SK-N-SH (cell line): Measurements from ENCODE around the gene FNDC11. TPM values are rescaled to one million over a fixed set of nuclear protein-coding genes. Genes with fewer than 3 reads are reported as not detected.

Experiments used
- CTCF ChIA-PET: fragments of 300-600, 350-600 bp; formaldehyde crosslinking; extraction: SDS; loops from one replicate; lab custom pipeline; 2021; lab: Yijun Ruan, JAX
- POLR2A ChIA-PET: fragments of 350-600 bp; sonication (Branson Sonifier 250); formaldehyde crosslinking; extraction: SDS; loops from one replicate; lab custom pipeline; 2020; ENCODE audit warnings: antibody characterized with exemption, inconsistent platforms; lab: Yijun Ruan, JAX
- DNase-seq: peaks from one replicate; pipeline ENCODE4 v3.0.0; 2012
- H2AFZ ChIP-seq: fragments of 200-600 bp; sonication (generic); 2 replicates; pipeline ENCODE4 v1.8.1; 2016; ENCODE audit warnings: antibody characterized with exemption, mild to moderate bottlenecking, low read depth
- H3F3A ChIP-seq: fragments of 200-600 bp; sonication (generic); replicated peaks from 2 replicates; pipeline ENCODE3; 2016; ENCODE audit warnings: antibody characterized with exemption, mild to moderate bottlenecking; ENCODE audit not compliant: insufficient read depth
- H3K27ac ChIP-seq, 2 experiments: fragments of 200-500 bp in 1 of 2; fragments of 200-600 bp in 1 of 2; sonication (Bioruptor generic) in 1 of 2; sonication (generic), shearing (Covaris generic) in 1 of 2; 2 replicates each; pipeline versions ENCODE4 v1.5.1 to v1.6.1; 2014 to 2016; ENCODE audit warnings: low read depth in 2 of 2, inconsistent platforms in 1 of 2, low read length in 1 of 2, mild to moderate bottlenecking in 1 of 2, mixed read lengths in 1 of 2
- H3K27me3 ChIP-seq: fragments of 200-600 bp; sonication (generic), shearing (Covaris generic); 2 replicates; pipeline ENCODE4 v1.6.1; 2016; ENCODE audit warnings: mixed run types; ENCODE audit not compliant: insufficient read depth
- H3K36me3 ChIP-seq, 2 experiments: fragments of 200-500 bp in 1 of 2; fragments of 200-600 bp in 1 of 2; sonication (Bioruptor generic) in 1 of 2; sonication (generic) in 1 of 2; replicated peaks in 1 of 2; 2 replicates each; pipeline versions ENCODE3 to v1.5.1; 2014 to 2016; ENCODE audit warnings: low read length in 1 of 2, mild to moderate bottlenecking in 1 of 2; ENCODE audit not compliant: insufficient read depth in 2 of 2, control insufficient read depth in 1 of 2
- H3K4me1 ChIP-seq, 2 experiments: fragments of 200-500 bp in 1 of 2; fragments of 200-600 bp in 1 of 2; sonication (Bioruptor generic) in 1 of 2; sonication (generic), shearing (Covaris generic) in 1 of 2; 2 replicates each; pipeline versions ENCODE4 v1.5.1 to v1.6.1; 2014 to 2016; ENCODE audit warnings: low read depth in 1 of 2, low read length in 1 of 2, mixed run types in 1 of 2; ENCODE audit not compliant: insufficient read depth in 2 of 2, control insufficient read depth in 1 of 2
- H3K4me2 ChIP-seq: fragments of 200-600 bp; sonication (generic), shearing (Covaris generic); 2 replicates; pipeline ENCODE4 v1.6.1; 2017; ENCODE audit warnings: mixed run types
- H3K4me3 ChIP-seq, 2 experiments: fragments of 200-500 bp in 1 of 2; fragments of 200-600 bp in 1 of 2; sonication (Bioruptor generic) in 1 of 2; sonication (generic), shearing (Covaris generic) in 1 of 2; 2 replicates each; pipeline versions ENCODE4 v1.5.1 to v1.8.1; 2014 to 2016; ENCODE audit warnings: low read depth in 2 of 2, inconsistent platforms in 1 of 2, low read length in 1 of 2, mild to moderate bottlenecking in 1 of 2, mixed read lengths in 1 of 2, moderate library complexity in 1 of 2
- H3K79me2 ChIP-seq: fragments of 200-600 bp; sonication (generic); 2 replicates; pipeline ENCODE4 v1.8.1; 2017; ENCODE audit warnings: mild to moderate bottlenecking; ENCODE audit not compliant: insufficient read depth
- H3K9ac ChIP-seq: fragments of 200-600 bp; sonication (generic); 2 replicates; pipeline ENCODE4 v1.6.1; 2017; ENCODE audit warnings: mixed run types
- H3K9me2 ChIP-seq: fragments of 200-600 bp; sonication (generic); 2 replicates; pipeline ENCODE4 v1.6.1; 2017; ENCODE audit warnings: mixed run types
- H3K9me3 ChIP-seq: fragments of 200-600 bp; sonication (generic); 2 replicates; pipeline ENCODE4 v1.6.1; 2017; ENCODE audit warnings: mixed run types, mild to moderate bottlenecking, moderate library complexity
- H4K20me1 ChIP-seq: fragments of 200-600 bp; sonication (generic); 2 replicates; pipeline ENCODE4 v1.6.1; 2017; ENCODE audit warnings: mild to moderate bottlenecking, mixed run types; ENCODE audit not compliant: insufficient read depth
- CHD2 ChIP-seq: fragments of 150-350 bp; IDR thresholded peaks from 2 replicates; pipeline ENCODE4 v1.6.1; 2018; ENCODE audit warnings: low read length; ENCODE audit not compliant: partially characterized antibody
- CTCF ChIP-seq: fragments of 200-600 bp; sonication (generic); IDR thresholded peaks from 2 replicates; pipeline ENCODE4 v1.6.1; 2017; ENCODE audit warnings: antibody characterized with exemption, mild to moderate bottlenecking, moderate library complexity
- ELF1 ChIP-seq: IDR thresholded peaks from 2 replicates; pipeline ENCODE4 v1.4.0; 2012
- EP300 ChIP-seq, 2 experiments: IDR thresholded peaks; 2 replicates each; pipeline versions ENCODE4 v1.4.0 to v1.6.1; 2012; ENCODE audit warnings: borderline replicate concordance in 1 of 2, low read depth in 1 of 2, low read length in 1 of 2
- EZH2phosphoT487 ChIP-seq: fragments of 200-600 bp; sonication (generic); IDR thresholded peaks from 2 replicates; pipeline ENCODE4 v1.6.1; 2017; ENCODE audit warnings: low read depth, mixed run types, mild to moderate bottlenecking, antibody characterized with exemption, moderate library complexity, borderline replicate concordance
- FOXM1 ChIP-seq: IDR thresholded peaks from 2 replicates; pipeline ENCODE4 v1.4.0; 2012; ENCODE audit warnings: low read depth, mild to moderate bottlenecking
- GABPA ChIP-seq: IDR thresholded peaks from 2 replicates; pipeline ENCODE4 v1.4.0; 2012; ENCODE audit warnings: low read depth, mild to moderate bottlenecking
- GATA2 ChIP-seq: sonication (generic); formaldehyde crosslinking; IDR thresholded peaks from 2 replicates; pipeline ENCODE4 v1.5.0; 2020; ENCODE audit warnings: mild to moderate bottlenecking, missing genetic modification reagents
- IRF3 ChIP-seq: fragments of 150-350 bp; IDR thresholded peaks from 2 replicates; pipeline ENCODE4 v1.6.1; 2016; ENCODE audit warnings: mild to moderate bottlenecking, low read depth, low read length
- JUND ChIP-seq: IDR thresholded peaks from 2 replicates; pipeline ENCODE4 v1.4.0; 2012
- MEF2A ChIP-seq: IDR thresholded peaks from 2 replicates; pipeline ENCODE4 v1.4.0; 2012; ENCODE audit warnings: low read depth, borderline replicate concordance
- NRF1 ChIP-seq: IDR thresholded peaks from 2 replicates; pipeline ENCODE4 v1.6.1; 2012; ENCODE audit warnings: low read depth, mild to moderate bottlenecking, low read length
- RAD21 ChIP-seq: IDR thresholded peaks from 2 replicates; pipeline ENCODE4 v1.6.1; 2012; ENCODE audit warnings: mild to moderate bottlenecking, low read length
- RFX5 ChIP-seq: IDR thresholded peaks from 2 replicates; pipeline ENCODE4 v1.6.1; 2012; ENCODE audit warnings: mild to moderate bottlenecking, improper control_type of control experiment, low read length
- SMC3 ChIP-seq: IDR thresholded peaks from 2 replicates; pipeline ENCODE4 v1.6.1; 2012; ENCODE audit warnings: low read depth, low read length, improper control_type of control experiment
- TAF1 ChIP-seq: IDR thresholded peaks from 2 replicates; pipeline ENCODE4 v1.6.1; 2012; ENCODE audit warnings: low read depth, mild to moderate bottlenecking, low read length, moderate library complexity, borderline replicate concordance
- USF1 ChIP-seq: IDR thresholded peaks from 2 replicates; pipeline ENCODE4 v1.4.0; 2012; ENCODE audit warnings: low read depth, borderline replicate concordance
- USF2 ChIP-seq: fragments of 150-350 bp; IDR thresholded peaks from 2 replicates; pipeline ENCODE4 v1.6.1; 2017; ENCODE audit warnings: antibody characterized with exemption, low read length, low read depth, borderline replicate concordance
- YY1 ChIP-seq: IDR thresholded peaks from 2 replicates; pipeline ENCODE4 v1.4.0; 2012; ENCODE audit warnings: low read depth, mild to moderate bottlenecking
- WGBS: methylation state at CpG from one replicate; pipeline ENCODE4 v1.1.6; 2017; ENCODE audit warnings: low lambda C conversion rate; 5-methylcytosine and 5-hydroxymethylcytosine counted together
- polyA plus RNA-seq, 3 experiments: library from polyadenylated mRNA; depleted of rRNA; stranded (reverse); fragments of >200 nt; gene quantifications; 2 replicates each; pipeline ENCODE4 v1.2.3, GENCODE V29; 2012

FNDC11 gene
- polyA plus RNA-seq, 1 of the 3 experiments (the other 2 are of a cell fraction) = 5.5 TPM

- H3K27me3 ChIP-seq = no peaks in the 10 kb centered on the region
- POLR2A ChIA-PET = interaction anchor here (0.6 to 1.4 kb wide), 9 partner anchors 16 to 502 kb away, joined by 3 to 16 read pairs (median 3); partner anchors contain the start of genes HELZ2, PPDPF, RTEL1 and TPD52L2
Observed at GRCh38 chr20:63536997-63537524, 16.9 kb upstream of the FNDC11 start, which contains the start of gene PTK6. TSS of gene PTK6 (minus strand) at chr20:63537376. CDS start at chr20:63537314, 62 bp downstream.

GRCh38 chr20:63537525-63538203, 16.3 kb upstream of the FNDC11 start:
- Histone ChIP-seq H3K4me2 (0 out of 2 replicates have a peak overlapping the region, but pooled peaks have one; percentile 52), H3F3A (no peaks in the 10 kb centered on the region), H3K9me2 (no peaks in the 10 kb centered on the region), H3K4me1 (peaks cover 0 to 32% of the 10 kb centered on the region in 2 experiments; a peak in 1 of 4 replicates), H3K79me2 (no peaks in the 10 kb centered on the region), H3K9me3 (no peaks in the 10 kb centered on the region), H3K4me3 (peak overlapping the region in 1 of 2 experiments; percentile 29; a peak in 2 of 4 replicates), H3K36me3 (no peaks in the 10 kb centered on the region), H3K9ac (no peak overlapping the region), H2AFZ (peak overlapping the region; percentile 8; the same call in 1 of the 2 replicates), H3K27ac (peak overlapping the region in 1 of 2 experiments; percentile 76; a peak in 2 of 4 replicates), H4K20me1 (no peaks in the 10 kb centered on the region), H3K27me3 (no peaks in the 10 kb centered on the region)
- CTCF ChIA-PET = interaction anchor here (0.6 to 6.3 kb wide), 70 partner anchors 9 to 584 kb away, joined by 3 to 82 read pairs (median 4); partner anchors contain the start of genes C20orf204, GMEB2, PPDPF and PRPF6
- TF ChIP-seq GABPA (peak; percentile 43; the same call in 1 of the 2 replicates), CTCF (peak; percentile 81), RAD21 (peak; percentile 93), SMC3 (peak; percentile 78), USF1 (no peak), CHD2 (peak; percentile 10), TAF1 (no peak), YY1 (no peak), RFX5 (no peak), ELF1 (0 out of 2 replicates have a peak, but pooled peaks have one; percentile 5)
- 11% methylated on average over 10 of the region's 34 CpGs for WGBS
- DNase-seq = peak; percentile 97
- POLR2A ChIA-PET = interaction anchor here (0.9 to 1.4 kb wide), 2 partner anchors 41 to 80 kb away, joined by 3 read pairs; no protein-coding TSS in a partner anchor

More at GRCh38 chr20:63536997-63537524, 16.9 kb upstream of the FNDC11 start, which contains the start of gene PTK6:
- H4K20me1 ChIP-seq = no peaks in the 10 kb centered on the region
- peak within 1 kb of the TSS in 1 of 2 experiments; percentile 29; a peak in 2 of 4 replicates for H3K4me3 ChIP-seq
- no peak within 1 kb of the TSS for H3K9ac ChIP-seq
- 81% methylated on average over 12 of the region's 29 CpGs for WGBS
- CTCF ChIA-PET = interaction anchor here (0.6 to 6.3 kb wide), 49 partner anchors 8 to 499 kb away, joined by 3 to 82 read pairs (median 5); partner anchors contain the start of genes C20orf204, PPDPF, PRPF6 and SAMD10
- H3K36me3 ChIP-seq = no peaks in the 10 kb centered on the region
- no peaks in the 10 kb centered on the region for H3F3A ChIP-seq
- H2AFZ ChIP-seq = peak within 1 kb of the TSS; percentile 8; the same call in 1 of the 2 replicates
- DNase-seq = no peak
- H3K9me2 ChIP-seq = no peaks in the 10 kb centered on the region
- peak within 1 kb of the TSS in 1 of 2 experiments; percentile 76; a peak in 2 of 4 replicates for H3K27ac ChIP-seq
- no peaks in the 10 kb centered on the region for H3K79me2 ChIP-seq
- TF ChIP-seq MEF2A (no peak), ELF1 (no peak), RFX5 (no peak), YY1 (no peak), GATA2 (CRISPR knock-in tag) (no peak), CHD2 (no peak), SMC3 (no peak), EZH2phosphoT487 (no peak), JUND (no peak), IRF3 (no peak), USF2 (no peak), FOXM1 (no peak), EP300 (IDR thresholded peaks at IDR 0.05; ENCODE audit: borderline replicate concordance in 1 of 2, low read depth in 1 of 2, low read length in 1 of 2) (no peak), RAD21 (no peak), NRF1 (no peak)
- peaks cover 0 to 32% of the 10 kb centered on the region in 2 experiments; a peak in 1 of 4 replicates for H3K4me1 ChIP-seq
- H3K9me3 ChIP-seq = no peaks in the 10 kb centered on the region
- H3K4me2 ChIP-seq = 0 out of 2 replicates have a peak within 1 kb of the TSS, but pooled peaks have one; percentile 52
